Myocyte (in vitro differentiated cells): ENCODE measurements around the gene MCM7. TPM values are rescaled to one million over a fixed set of nuclear protein-coding genes. Genes with fewer than 3 reads are reported as not detected.

ENCODE experiments used
- DNase-seq: peaks from one replicate; pipeline ENCODE4 v3.0.0-alpha.2; 2012; ENCODE audit warnings: low read depth
- total RNA-seq: library from RNA; depleted of rRNA; stranded (reverse); fragments of >200 nt; gene quantifications from 2 replicates; pipeline ENCODE4 v1.2.3, GENCODE V29; 2014

The MCM7 gene
- total RNA-seq, 1 donor from 2014 or later = 23.2 TPM

GRCh38 chr7:100075418-100075817, 25.8 kb downstream of the MCM7 start:
- no peak for DNase-seq

GRCh38 chr7:100074841-100075240, 26.4 kb downstream of the MCM7 start:
- DNase-seq = no peak

GRCh38 chr7:100072462-100072861, 28.7 kb downstream of the MCM7 start:
- DNase-seq = no peak

GRCh38 chr7:100071018-100071723, 30.0 kb downstream of the MCM7 start:
- no peak for DNase-seq

- DNase-seq = no peak
Observed at GRCh38 chr7:100069991-100070390, 31.2 kb downstream of the MCM7 start.

GRCh38 chr7:100066953-100067352, 34.2 kb downstream of the MCM7 start:
- DNase-seq = peak; percentile 31

GRCh38 chr7:100065452-100066186, 35.6 kb downstream of the MCM7 start:
- peak; percentile 71 for DNase-seq

- DNase-seq = no peak
Observed at GRCh38 chr7:100064162-100064561, 37.0 kb downstream of the MCM7 start.

- no peak for DNase-seq
Observed at GRCh38 chr7:100063376-100063775, 37.8 kb downstream of the MCM7 start.

- DNase-seq = peak; percentile 95
Observed at GRCh38 chr7:100061518-100062193, 39.5 kb downstream of the MCM7 start.

- DNase-seq = no peak
Observed at GRCh38 chr7:100059251-100059739, 41.9 kb downstream of the MCM7 start.

GRCh38 chr7:100057006-100057405, 44.2 kb downstream of the MCM7 start:
- no peak for DNase-seq

- DNase-seq = peak; percentile 98
Observed at GRCh38 chr7:100053215-100053614, 48.0 kb downstream of the MCM7 start.

GRCh38 chr7:100051611-100052010, 49.6 kb downstream of the MCM7 start:
- no peak for DNase-seq

GRCh38 chr7:100049441-100050291, 51.5 kb downstream of the MCM7 start, which contains the start of gene ZSCAN21:
Gene ZSCAN21, plus strand, starts transcription at chr7:100049774. Its CDS starts 7,233 bp downstream, at chr7:100057007.
- peak; percentile 95 for DNase-seq

- DNase-seq = no peak
Observed at GRCh38 chr7:100048680-100049079, 52.5 kb downstream of the MCM7 start.

GRCh38 chr7:100044718-100045117, 56.5 kb downstream of the MCM7 start:
- no peak for DNase-seq
